ENCODE measurements around the gene CACNA1C. TPM values are rescaled to one million over a fixed set of nuclear protein-coding genes. Genes with fewer than 3 reads are reported as not detected.
A peak's percentile ranks its signal among the peaks of the same experiment; 100 is the strongest.

The CACNA1C gene
- total RNA-seq, 1 experiment from 2014 or later: 3.7 TPM

GRCh38 chr12:2057041-2057794, 4.4 kb downstream of the CACNA1C start:
- DNase-seq (ENCODE audit: low spot score): peak; percentile 82
- Histone ChIP-seq H3K4me1 (ENCODE audit: insufficient read depth, low read length, poor library complexity, severe bottlenecking) (peaks cover 12% of the 10 kb centered on the region), H3K27me3 (replicated peaks; ENCODE audit: insufficient read depth, low read depth, low read length, poor library complexity) (peaks cover 24% of the 10 kb centered on the region), H3K36me3 (ENCODE audit: insufficient read depth, low read length, poor library complexity, severe bottlenecking) (no peaks in the 10 kb centered on the region), H3K9me3 (ENCODE audit: low read depth, low read length, poor library complexity, severe bottlenecking) (no peaks in the 10 kb centered on the region), H3K4me3 (ENCODE audit: low read depth, low read length, poor library complexity, severe bottlenecking) (no peak overlapping the region), H3K27ac (ENCODE audit: low read depth, low read length, poor library complexity, severe bottlenecking) (no peak overlapping the region)
- TF ChIP-seq CTCF (conservative IDR thresholded peaks at IDR 0.05; ENCODE audit: low read depth, low read length) (peak; percentile 96), EZH2 (IDR thresholded peaks at IDR 0.05; ENCODE audit: borderline replicate concordance, low read depth, low read length, poor library complexity, severe bottlenecking) (no peak)
- intact Hi-C loops (cut with micrococcal nuclease; ENCODE audit: unreplicated experiment): loop anchor here (1.0 to 2.0 kb wide), 2 partner anchors 227 to 528 kb away; no protein-coding TSS in a partner anchor
- POLR2A ChIA-PET (ENCODE audit: low non-redundant PET): interaction anchor here (0.5 kb wide), 1 partner anchor 227 kb away, joined by 8 read pairs; no protein-coding TSS in a partner anchor
- CTCF ChIA-PET: interaction anchor here (0.7 to 1.6 kb wide), 4 partner anchors 35 to 526 kb away, joined by 3 to 9 read pairs (median 5); no protein-coding TSS in a partner anchor
- no TSS peak for BruUV-seq (replicated peaks)

- POLR2A ChIA-PET (ENCODE audit: low non-redundant PET): interaction anchor here (0.5 kb wide), 1 partner anchor 226 kb away, joined by 8 read pairs; no protein-coding TSS in a partner anchor
- intact Hi-C loops (cut with micrococcal nuclease; ENCODE audit: unreplicated experiment): loop anchor here (1.0 to 2.0 kb wide), 2 partner anchors 226 to 527 kb away; no protein-coding TSS in a partner anchor
Measured at GRCh38 chr12:2057795-2058408, 5.1 kb downstream of the CACNA1C start.

More at GRCh38 chr12:2057795-2058408, 5.1 kb downstream of the CACNA1C start:
- Histone ChIP-seq H3K4me3 (ENCODE audit: low read depth, low read length, poor library complexity, severe bottlenecking) (no peak overlapping the region), H3K27ac (ENCODE audit: low read depth, low read length, poor library complexity, severe bottlenecking) (no peak overlapping the region), H3K27me3 (replicated peaks; ENCODE audit: insufficient read depth, low read depth, low read length, poor library complexity) (peaks cover 23% of the 10 kb centered on the region), H3K9me3 (ENCODE audit: low read depth, low read length, poor library complexity, severe bottlenecking) (no peaks in the 10 kb centered on the region), H3K4me1 (ENCODE audit: insufficient read depth, low read length, poor library complexity, severe bottlenecking) (peaks cover 12% of the 10 kb centered on the region), H3K36me3 (ENCODE audit: insufficient read depth, low read length, poor library complexity, severe bottlenecking) (no peaks in the 10 kb centered on the region)
- CTCF ChIA-PET: interaction anchor here (0.7 to 1.6 kb wide), 4 partner anchors 35 to 525 kb away, joined by 3 to 9 read pairs (median 5); no protein-coding TSS in a partner anchor
- TF ChIP-seq CTCF (conservative IDR thresholded peaks at IDR 0.05; ENCODE audit: low read depth, low read length) (no peak), EZH2 (IDR thresholded peaks at IDR 0.05; ENCODE audit: borderline replicate concordance, low read depth, low read length, poor library complexity, severe bottlenecking) (no peak)
- DNase-seq (ENCODE audit: low spot score): peak; percentile 54
- no TSS peak for BruUV-seq (replicated peaks)

Data from A673 (cell line).